HL-60/S4 (cell line): ENCODE data around the gene AP2B1.
"Not testable (repeated sequence)": the region's sequence is repeated elsewhere in the genome, so short reads cannot be mapped to it uniquely, and the experiment has no call there.

Source experiments
- in situ Hi-C: fragments of 300-500 bp; cut with MboI; formaldehyde crosslinking; loops from 2 replicates; pipeline ENCODE4 v1.14.3; 2022; ENCODE audit warnings: low sequenced_read_pairs

AP2B1 gene

GRCh38 chr17:35587074-35587961 is at the start of gene AP2B1:
TSS of gene AP2B1 (plus strand) at chr17:35587322. CDS start at chr17:35594031, 6,709 bp downstream.
- in situ Hi-C loops = no loop called here

GRCh38 chr17:35537601-35538141 is 49.5 kb upstream of the AP2B1 start, which contains the start of gene SLFN12L:
TSS of gene SLFN12L (minus strand) at chr17:35537678. CDS start at chr17:35522364, 15,314 bp downstream.
- in situ Hi-C loops = loop anchor here (5.0 to 10.0 kb wide), 2 partner anchors 225 to 383 kb away; no protein-coding TSS in a partner anchor

GRCh38 chr17:35539659-35540026 is 47.5 kb upstream of the AP2B1 start:
- in situ Hi-C loops = loop anchor here (5.0 to 10.0 kb wide), 2 partner anchors 227 to 385 kb away; no protein-coding TSS in a partner anchor

- in situ Hi-C loops = no loop called here
Observed at GRCh38 chr17:35540589-35541404, 46.3 kb upstream of the AP2B1 start.

- in situ Hi-C loops = no loop called here
Observed at GRCh38 chr17:35541434-35541833, 45.7 kb upstream of the AP2B1 start.

- in situ Hi-C loops = no loop called here
Observed at GRCh38 chr17:35542990-35543389, 44.1 kb upstream of the AP2B1 start.

- in situ Hi-C loops = no loop called here
Observed at GRCh38 chr17:35543856-35544255, 43.3 kb upstream of the AP2B1 start.

- in situ Hi-C loops = no loop called here
Observed at GRCh38 chr17:35545150-35545549, 42.0 kb upstream of the AP2B1 start.

- in situ Hi-C loops = no loop called here
Observed at GRCh38 chr17:35546487-35546886, 40.6 kb upstream of the AP2B1 start.

- in situ Hi-C loops = no loop called here
Observed at GRCh38 chr17:35548208-35548810, 38.8 kb upstream of the AP2B1 start.

- in situ Hi-C loops = no loop called here
Observed at GRCh38 chr17:35548978-35549377, 38.1 kb upstream of the AP2B1 start.

GRCh38 chr17:35553310-35553709 is 33.8 kb upstream of the AP2B1 start:
- in situ Hi-C loops = no loop called here

- in situ Hi-C loops = no loop called here
Observed at GRCh38 chr17:35554668-35555067, 32.5 kb upstream of the AP2B1 start.

GRCh38 chr17:35555691-35556090 is 31.4 kb upstream of the AP2B1 start:
- in situ Hi-C loops = no loop called here

- in situ Hi-C loops = no loop called here
Observed at GRCh38 chr17:35557353-35557752, 29.8 kb upstream of the AP2B1 start.

- in situ Hi-C loops = no loop called here
Observed at GRCh38 chr17:35559495-35560210, 27.5 kb upstream of the AP2B1 start.

- in situ Hi-C loops = no loop called here
Observed at GRCh38 chr17:35560703-35561102, 26.4 kb upstream of the AP2B1 start, which contains the start of gene SLFN14. TSS of gene SLFN14 (minus strand) at chr17:35560819. CDS start at chr17:35558062, 2,757 bp downstream.

- in situ Hi-C loops = not testable (repeated sequence)
Observed at GRCh38 chr17:35563181-35563580, 23.9 kb upstream of the AP2B1 start.

- in situ Hi-C loops = no loop called here
Observed at GRCh38 chr17:35566968-35567367, 20.2 kb upstream of the AP2B1 start.

GRCh38 chr17:35568561-35568960 is 18.6 kb upstream of the AP2B1 start:
- in situ Hi-C loops = no loop called here
